GM19468 (cell line): Measurements from ENCODE around the gene PAX9.
"Not testable (repeated sequence)": the region's sequence is repeated elsewhere in the genome, so short reads cannot be mapped to it uniquely, and the experiment has no call there.

Experiments used
- ATAC-seq: cut with Tn5 transposase; IDR thresholded peaks from one replicate; pipeline ENCODE4 v1.9.1; 2021; ENCODE audit warnings: mild to moderate bottlenecking, moderate library complexity, moderate number of reproducible peaks; ENCODE audit not compliant: unreplicated experiment; ENCODE audit errors: extremely low read depth

Gene PAX9

GRCh38 chr14:36667679-36668078 lies 6.0 kb downstream of the PAX9 start:
- no peak for ATAC-seq

- no peak for ATAC-seq
Measured at GRCh38 chr14:36671149-36671548, 9.5 kb downstream of the PAX9 start.

GRCh38 chr14:36672095-36672494 lies 10.4 kb downstream of the PAX9 start:
- no peak for ATAC-seq

- no peak for ATAC-seq
Measured at GRCh38 chr14:36674659-36675058, 13.0 kb downstream of the PAX9 start.

GRCh38 chr14:36675581-36675980 lies 13.9 kb downstream of the PAX9 start:
- ATAC-seq, result no peak

GRCh38 chr14:36676236-36676635 lies 14.6 kb downstream of the PAX9 start:
- no peak for ATAC-seq

- no peak for ATAC-seq
Measured at GRCh38 chr14:36682338-36682737, 20.7 kb downstream of the PAX9 start.

GRCh38 chr14:36683083-36683724 lies 21.5 kb downstream of the PAX9 start:
- no peak for ATAC-seq

GRCh38 chr14:36684946-36685345 lies 23.3 kb downstream of the PAX9 start:
- no peak for ATAC-seq

GRCh38 chr14:36690311-36691040 lies 28.8 kb downstream of the PAX9 start:
- no peak for ATAC-seq

- not testable (repeated sequence) for ATAC-seq
Measured at GRCh38 chr14:36699420-36699819, 37.8 kb downstream of the PAX9 start.

GRCh38 chr14:36700651-36701050 lies 39.0 kb downstream of the PAX9 start:
- no peak for ATAC-seq

- no peak for ATAC-seq
Measured at GRCh38 chr14:36701132-36701531, 39.5 kb downstream of the PAX9 start.

GRCh38 chr14:36702474-36702873 lies 40.8 kb downstream of the PAX9 start:
- ATAC-seq, result no peak

GRCh38 chr14:36707570-36707969 lies 45.9 kb downstream of the PAX9 start:
- no peak for ATAC-seq

GRCh38 chr14:36713960-36714703 lies 52.5 kb downstream of the PAX9 start:
- no peak for ATAC-seq

- ATAC-seq, result no peak
Measured at GRCh38 chr14:36716614-36717184, 55.0 kb downstream of the PAX9 start.

GRCh38 chr14:36717363-36717762 lies 55.7 kb downstream of the PAX9 start:
- ATAC-seq, result no peak

GRCh38 chr14:36718216-36718615 lies 56.6 kb downstream of the PAX9 start:
- no peak for ATAC-seq

GRCh38 chr14:36719823-36720222 lies 58.2 kb downstream of the PAX9 start:
- ATAC-seq, result no peak

- ATAC-seq, result no peak
Measured at GRCh38 chr14:36720657-36721056, 59.0 kb downstream of the PAX9 start.
